ENCODE data around the gene PGAM4.

GRCh38 chrX:77952173-77952572 lies 17.3 kb downstream of the PGAM4 start:
- no peak for TF ChIP-seq POLR2AphosphoS5 (IDR thresholded peaks at IDR 0.05)
- no peak for TF ChIP-seq CTCF (IDR thresholded peaks at IDR 0.05)
